Naive thymus-derived CD8-positive, alpha-beta T cell (primary cell): Measurements from ENCODE around the gene SCG2. TPM values are rescaled to one million over a fixed set of nuclear protein-coding genes. Genes with fewer than 3 reads are reported as not detected.
A peak's percentile ranks its signal among the peaks of the same experiment; 100 is the strongest.

Source experiments
- ATAC-seq, 2 donors: fragments of 150-1000 bp; cut with Tn5 transposase in 1 of 2; sonication (Bioruptor Pico), chemical (Tn5 transposase) in 1 of 2; 1 replicate in 1 of 2; 2 replicates in 1 of 2; pipeline ENCODE4 v1.10.0; 2021; ENCODE audit warnings: mild to moderate bottlenecking in 2 of 2, moderate library complexity in 2 of 2
- POLR2A ChIA-PET: fragments of 350-600 bp; sonication (Branson Sonifier 250); formaldehyde crosslinking; loops from one replicate; lab custom pipeline; 2021; ENCODE audit warnings: antibody characterized with exemption; lab: Charles Lee
- DNase-seq, 10 donors: peaks; one replicate each; pipeline versions ENCODE4 v3.0.0 to v3.0.0-alpha.2; 2020 to 2022
- H3K27ac Mint-ChIP-seq, 10 donors: one replicate each; pipeline ENCODE4 v1.8.0; 2020 to 2022; ENCODE audit warnings: mild to moderate bottlenecking in 10 of 10, mixed read lengths in 10 of 10, moderate library complexity in 4 of 10, inconsistent platforms in 1 of 10
- H3K27me3 Mint-ChIP-seq, 5 donors: one replicate each; pipeline ENCODE4 v1.8.0; 2021 to 2022; ENCODE audit warnings: mixed read lengths in 5 of 5
- H3K36me3 Mint-ChIP-seq, 3 donors: one replicate each; pipeline ENCODE4 v1.8.0; 2020 to 2022; ENCODE audit warnings: mixed read lengths in 3 of 3, mild to moderate bottlenecking in 2 of 3, inconsistent platforms in 1 of 3
- H3K4me1 Mint-ChIP-seq, 4 donors: one replicate each; pipeline ENCODE4 v1.8.0; 2021 to 2022; ENCODE audit warnings: mixed read lengths in 4 of 4
- H3K4me3 Mint-ChIP-seq, 10 donors: one replicate each; pipeline ENCODE4 v1.8.0; 2020 to 2022; ENCODE audit warnings: mild to moderate bottlenecking in 10 of 10, mixed read lengths in 10 of 10, moderate library complexity in 6 of 10, inconsistent platforms in 1 of 10
- H3K9me3 Mint-ChIP-seq, 9 donors: one replicate each; pipeline ENCODE4 v1.8.0; 2020 to 2022; ENCODE audit warnings: mixed read lengths in 9 of 9, mild to moderate bottlenecking in 3 of 9, inconsistent platforms in 1 of 9, moderate library complexity in 1 of 9
- polyA plus RNA-seq, 3 donors: library from polyadenylated mRNA; unstranded; fragments of 300-500 nt; fragmentation: Illumina TruSeq; gene quantifications; one replicate each; pipeline ENCODE4 v1.2.3, GENCODE V29; 2021
- total RNA-seq, 8 experiments: library from RNA in 2 of 8; stranded (reverse) in 2 of 8; gene quantifications; one replicate each; pipeline ENCODE4 v1.2.3 and lab custom pipeline; 2021 to 2026

SCG2 gene
- total and polyA plus RNA-seq, 5 experiments from 2014 or later: not detected

- Mint-ChIP-seq H3K9me3 (peaks cover 0 to 9% (median 2%) of the 10 kb centered on the region in 9 donors), H3K4me1 (no peaks in the 10 kb centered on the region), H3K27ac (no peak overlapping the region), H3K4me3 (no peak overlapping the region), H3K27me3 (peaks cover 0 to 15% (median 6%) of the 10 kb centered on the region in 5 donors), H3K36me3 (peaks cover 0 to 4% (median 0%) of the 10 kb centered on the region in 3 donors)
- POLR2A ChIA-PET: no interaction called here
- DNase-seq (no peak), ATAC-seq (no peak)
Measured at GRCh38 chr2:223588251-223588650, 13.9 kb downstream of the SCG2 start.

DNA sequence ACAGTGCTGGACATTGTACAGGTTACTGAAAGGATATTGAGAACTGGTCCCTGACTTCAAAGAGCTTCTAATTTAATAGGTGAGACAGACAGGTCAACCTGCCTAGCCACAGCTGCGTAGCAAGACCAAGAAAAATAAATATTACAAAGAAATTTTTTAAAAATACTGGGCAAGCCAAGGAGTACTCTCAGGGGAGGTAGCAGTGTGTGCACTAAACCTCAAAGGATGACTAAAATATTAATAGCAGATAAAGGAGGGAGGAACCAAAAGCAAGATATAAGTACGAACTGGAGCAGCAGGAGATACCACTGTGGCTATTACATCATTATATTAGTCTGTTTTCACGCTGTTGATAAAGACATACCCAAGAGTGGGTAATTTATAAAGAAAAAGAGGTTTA is 14.9 kb downstream of the SCG2 start:
- Mint-ChIP-seq H3K9me3 (peaks cover 0 to 3% (median 0%) of the 10 kb centered on the region in 9 donors), H3K4me3 (no peak overlapping the region), H3K27ac (no peak overlapping the region), H3K36me3 (no peaks in the 10 kb centered on the region), H3K27me3 (peaks cover 2 to 13% (median 3%) of the 10 kb centered on the region in 5 donors), H3K4me1 (no peaks in the 10 kb centered on the region)
- ATAC-seq (no peak), DNase-seq (no peak)
- POLR2A ChIA-PET: no interaction called here

GRCh38 chr2:223586261-223586660 is 15.9 kb downstream of the SCG2 start:
- Mint-ChIP-seq H3K27ac (no peak overlapping the region), H3K36me3 (no peaks in the 10 kb centered on the region), H3K9me3 (peaks cover 0 to 3% (median 0%) of the 10 kb centered on the region in 9 donors), H3K27me3 (peaks cover 3 to 18% (median 7%) of the 10 kb centered on the region in 5 donors), H3K4me1 (no peaks in the 10 kb centered on the region), H3K4me3 (no peak overlapping the region)
- POLR2A ChIA-PET: no interaction called here
- no peak for ATAC-seq
- no peak for DNase-seq

- POLR2A ChIA-PET: no interaction called here
- no peak overlapping the region for H3K4me3 Mint-ChIP-seq
Measured at GRCh38 chr2:223585666-223586065, 16.5 kb downstream of the SCG2 start.

DNA sequence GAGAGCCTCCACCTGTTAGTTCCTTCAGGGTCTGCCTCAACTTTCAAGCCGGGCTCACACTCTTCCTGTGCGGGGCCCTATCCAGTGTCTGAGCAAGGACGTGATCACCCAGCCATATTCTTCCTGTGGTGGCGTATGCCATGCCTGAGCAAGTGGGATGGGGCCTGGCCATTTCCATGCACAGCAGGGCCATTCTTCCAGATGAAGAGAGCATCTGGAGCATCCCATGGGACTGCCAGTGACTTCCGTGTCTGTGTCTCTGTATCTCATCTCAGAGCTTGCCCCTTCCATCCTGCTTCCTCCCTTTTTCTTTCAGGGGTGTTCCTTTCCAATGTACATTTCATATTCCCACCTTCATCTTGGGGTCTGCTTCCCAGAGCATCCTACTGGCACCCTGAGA is 20.2 kb downstream of the SCG2 start:
- Mint-ChIP-seq H3K4me1 (peaks cover 0 to 2% (median 0%) of the 10 kb centered on the region in 4 donors), H3K36me3 (no peaks in the 10 kb centered on the region), H3K9me3 (peaks cover 0 to 3% (median 0%) of the 10 kb centered on the region in 9 donors), H3K27me3 (peaks cover 3 to 22% (median 6%) of the 10 kb centered on the region in 5 donors), H3K4me3 (no peak overlapping the region), H3K27ac (peak overlapping the region in 1 of 10 donors; percentile 45)
- POLR2A ChIA-PET: no interaction called here
- no peak for ATAC-seq
- no peak for DNase-seq

More at GRCh38 chr2:223585666-223586065, 16.5 kb downstream of the SCG2 start:
- no peak overlapping the region for H3K27ac Mint-ChIP-seq
- H3K9me3 Mint-ChIP-seq: peaks cover 0 to 3% (median 0%) of the 10 kb centered on the region in 9 donors
- DNase-seq (no peak), ATAC-seq (no peak)
- H3K4me1 Mint-ChIP-seq: no peaks in the 10 kb centered on the region
- H3K36me3 Mint-ChIP-seq: no peaks in the 10 kb centered on the region
- H3K27me3 Mint-ChIP-seq: peaks cover 3 to 18% (median 7%) of the 10 kb centered on the region in 5 donors

DNA sequence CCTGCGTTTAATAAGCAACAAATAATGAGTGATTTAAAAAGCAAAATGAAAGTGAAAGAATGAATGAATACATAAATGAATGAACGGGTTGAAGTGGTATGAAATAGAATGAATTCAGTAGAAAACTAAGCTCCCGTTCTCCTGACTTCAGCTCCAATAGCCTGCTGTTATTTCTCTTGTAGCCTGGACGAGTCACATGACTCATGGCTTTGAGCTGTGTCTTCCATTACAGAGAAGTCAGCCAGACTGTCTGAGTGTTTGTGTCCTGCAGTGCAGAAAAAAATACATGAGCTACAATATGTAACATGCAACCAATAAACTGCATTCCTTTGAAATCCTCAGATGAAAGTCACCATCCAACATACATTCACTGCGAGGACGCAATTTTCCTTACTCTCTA is 21.2 kb downstream of the SCG2 start:
- DNase-seq: no peak
- H3K4me3 Mint-ChIP-seq: no peak overlapping the region
- peaks cover 3 to 22% (median 6%) of the 10 kb centered on the region in 5 donors for H3K27me3 Mint-ChIP-seq

DNA sequence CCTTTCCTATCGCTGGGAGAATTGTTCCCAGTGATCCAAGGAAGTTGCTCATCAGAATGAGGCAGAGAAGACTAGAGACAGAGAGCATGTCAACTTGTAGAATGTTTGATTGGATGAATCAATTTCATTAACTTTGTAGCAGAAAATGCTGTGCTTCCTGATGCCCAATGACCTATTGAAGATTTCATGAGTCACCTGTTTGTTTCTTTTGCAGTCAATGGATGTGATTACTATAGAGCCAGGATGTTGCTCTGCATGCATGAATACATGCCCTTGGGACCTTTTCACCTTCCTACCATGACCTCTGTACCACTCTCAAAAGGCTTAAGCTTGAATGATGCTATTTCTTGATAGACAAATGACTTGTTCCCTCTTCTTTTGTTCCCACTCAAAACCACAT is 23.3 kb downstream of the SCG2 start:
- POLR2A ChIA-PET: no interaction called here
- H3K4me1 Mint-ChIP-seq: peaks cover 0 to 2% (median 0%) of the 10 kb centered on the region in 4 donors
- H3K4me3 Mint-ChIP-seq: no peak overlapping the region
- DNase-seq (no peak), ATAC-seq (no peak)
- no peaks in the 10 kb centered on the region for H3K36me3 Mint-ChIP-seq
- H3K27ac Mint-ChIP-seq: no peak overlapping the region
- H3K27me3 Mint-ChIP-seq: peaks cover 2 to 11% (median 3%) of the 10 kb centered on the region in 5 donors
- peaks cover 0 to 3% (median 0%) of the 10 kb centered on the region in 9 donors for H3K9me3 Mint-ChIP-seq

More for the DNA sequence above, 21.2 kb downstream of the SCG2 start:
- Mint-ChIP-seq H3K4me1 (peaks cover 0 to 2% (median 0%) of the 10 kb centered on the region in 4 donors), H3K27ac (no peak overlapping the region), H3K9me3 (peaks cover 0 to 3% (median 0%) of the 10 kb centered on the region in 9 donors), H3K36me3 (no peaks in the 10 kb centered on the region)
- POLR2A ChIA-PET: no interaction called here
- ATAC-seq: no peak

- H3K27ac Mint-ChIP-seq: no peak overlapping the region
- no peak for DNase-seq
Measured at GRCh38 chr2:223576873-223577272, 25.3 kb downstream of the SCG2 start.

DNA sequence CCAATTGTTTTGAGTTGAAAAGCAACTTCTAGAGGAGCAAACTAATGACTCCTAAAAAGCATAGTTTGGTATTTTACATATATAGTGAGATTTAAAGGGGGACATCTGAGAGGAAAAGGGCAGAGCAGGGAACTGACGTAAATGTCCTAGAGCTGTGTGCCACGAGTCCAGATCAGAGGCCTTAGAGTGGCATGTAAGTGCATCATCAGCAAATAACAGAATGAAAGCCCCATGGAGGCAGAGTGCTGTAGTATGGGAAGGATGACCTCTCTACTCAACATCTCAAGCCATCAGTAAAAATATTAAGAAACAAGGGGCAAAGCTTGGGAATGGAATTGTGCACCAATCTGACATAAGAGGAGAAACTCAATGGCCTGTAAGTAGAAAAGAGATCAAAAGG is 31.4 kb downstream of the SCG2 start:
- no peaks in the 10 kb centered on the region for H3K36me3 Mint-ChIP-seq
- POLR2A ChIA-PET: no interaction called here
- ATAC-seq (no peak), DNase-seq (no peak)
- no peak overlapping the region for H3K4me3 Mint-ChIP-seq
- H3K27ac Mint-ChIP-seq: no peak overlapping the region
- H3K27me3 Mint-ChIP-seq: peaks cover 8 to 18% (median 9%) of the 10 kb centered on the region in 5 donors
- peaks cover 0 to 7% (median 0%) of the 10 kb centered on the region in 9 donors for H3K9me3 Mint-ChIP-seq
- no peaks in the 10 kb centered on the region for H3K4me1 Mint-ChIP-seq

More at GRCh38 chr2:223576873-223577272, 25.3 kb downstream of the SCG2 start:
- H3K4me1 Mint-ChIP-seq: peaks cover 0 to 2% (median 0%) of the 10 kb centered on the region in 4 donors
- ATAC-seq: no peak
- peaks cover 0 to 4% (median 0%) of the 10 kb centered on the region in 5 donors for H3K27me3 Mint-ChIP-seq
- H3K36me3 Mint-ChIP-seq: no peaks in the 10 kb centered on the region
- no peaks in the 10 kb centered on the region for H3K9me3 Mint-ChIP-seq
- POLR2A ChIA-PET: no interaction called here
- no peak overlapping the region for H3K4me3 Mint-ChIP-seq

DNA sequence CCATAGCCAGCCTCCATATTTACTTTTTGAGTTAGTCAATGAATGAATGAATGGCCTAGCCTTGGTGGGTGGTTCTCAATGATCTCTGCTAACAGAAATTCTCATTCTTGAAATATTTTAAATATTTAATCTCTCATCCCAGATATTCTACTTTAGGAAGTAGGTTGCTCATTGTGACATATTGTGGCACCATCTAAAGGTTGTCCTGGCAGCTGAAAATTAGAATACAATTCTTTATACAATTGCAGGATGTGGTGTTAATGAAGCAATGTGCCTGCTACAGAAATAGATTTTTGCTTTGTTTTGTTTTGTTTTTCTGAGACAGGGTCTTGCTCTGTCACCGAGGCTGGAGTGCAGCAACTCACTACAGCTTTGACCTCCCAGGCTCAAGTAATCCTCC is 35.8 kb downstream of the SCG2 start:
- ATAC-seq (no peak), DNase-seq (no peak)
- POLR2A ChIA-PET: no interaction called here
- H3K27me3 Mint-ChIP-seq: peaks cover 8 to 18% (median 8%) of the 10 kb centered on the region in 5 donors
- H3K4me3 Mint-ChIP-seq: no peak overlapping the region
- peaks cover 0 to 10% (median 0%) of the 10 kb centered on the region in 9 donors for H3K9me3 Mint-ChIP-seq
- H3K27ac Mint-ChIP-seq: no peak overlapping the region
- no peaks in the 10 kb centered on the region for H3K4me1 Mint-ChIP-seq
- no peaks in the 10 kb centered on the region for H3K36me3 Mint-ChIP-seq

DNA sequence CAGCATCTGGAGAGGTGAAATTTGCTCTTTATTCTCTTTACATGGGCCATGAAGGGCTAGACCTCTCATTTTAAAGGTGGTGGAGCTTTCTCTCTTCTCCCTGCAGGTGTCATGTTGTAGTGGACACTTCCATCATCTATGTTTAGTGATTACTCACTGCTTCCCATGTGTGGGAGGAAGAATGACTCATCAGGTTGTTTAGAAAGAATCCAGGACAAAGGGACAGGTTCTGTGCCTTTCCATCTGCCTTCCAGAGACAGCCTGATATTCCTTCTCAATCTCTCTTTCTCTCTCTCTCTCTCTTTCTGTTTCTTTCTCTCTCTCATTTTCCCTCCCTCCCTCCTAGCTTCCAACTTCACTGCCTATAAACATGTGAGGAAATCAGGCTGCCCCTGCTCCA is 38.7 kb downstream of the SCG2 start:
- Mint-ChIP-seq H3K27ac (no peak overlapping the region), H3K9me3 (peaks cover 0 to 10% (median 0%) of the 10 kb centered on the region in 9 donors), H3K4me1 (no peaks in the 10 kb centered on the region), H3K27me3 (peaks cover 0 to 5% (median 4%) of the 10 kb centered on the region in 5 donors), H3K4me3 (no peak overlapping the region), H3K36me3 (no peaks in the 10 kb centered on the region)
- DNase-seq (no peak), ATAC-seq (no peak)
- POLR2A ChIA-PET: no interaction called here

GRCh38 chr2:223562078-223562477 is 40.1 kb downstream of the SCG2 start:
- DNase-seq (no peak), ATAC-seq (no peak)
- peaks cover 0 to 6% (median 3%) of the 10 kb centered on the region in 5 donors for H3K27me3 Mint-ChIP-seq
- no peaks in the 10 kb centered on the region for H3K4me1 Mint-ChIP-seq
- no peak overlapping the region for H3K4me3 Mint-ChIP-seq
- H3K27ac Mint-ChIP-seq: no peak overlapping the region
- POLR2A ChIA-PET: no interaction called here
- H3K36me3 Mint-ChIP-seq: no peaks in the 10 kb centered on the region
- peaks cover 0 to 10% (median 0%) of the 10 kb centered on the region in 9 donors for H3K9me3 Mint-ChIP-seq

DNA sequence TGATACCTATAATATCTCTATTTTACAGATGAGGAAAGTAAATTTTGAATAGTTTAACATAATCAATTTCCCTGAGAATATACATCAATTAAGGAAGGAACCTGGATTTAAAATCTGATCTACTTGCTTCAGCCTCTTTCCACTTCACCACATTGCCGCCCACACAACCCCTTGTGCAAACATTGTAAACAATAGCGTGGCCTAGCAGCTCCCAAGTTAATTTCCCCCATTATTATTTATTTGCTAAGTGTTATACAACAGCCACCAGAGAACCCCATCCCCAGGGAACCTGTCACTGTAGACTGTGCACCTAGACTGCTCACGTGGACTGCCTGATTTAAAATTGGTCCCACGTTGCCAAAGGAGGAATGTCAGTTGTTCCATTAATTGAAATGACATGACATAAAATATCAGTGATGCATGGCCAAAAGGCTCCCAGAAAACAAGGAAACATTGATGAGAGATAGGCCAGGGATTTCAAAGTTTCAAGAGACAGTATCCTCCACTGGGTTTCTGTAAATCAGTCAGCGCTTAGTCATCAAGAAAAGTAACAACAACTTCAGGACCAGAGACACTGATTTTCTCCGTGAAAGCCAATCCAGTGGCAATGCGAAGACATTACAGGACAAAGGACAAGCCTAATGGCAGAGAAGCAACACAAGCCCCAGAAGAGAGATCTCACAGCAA is 41.3 kb downstream of the SCG2 start:
- no peaks in the 10 kb centered on the region for H3K4me1 Mint-ChIP-seq
- DNase-seq: no peak
- no peaks in the 10 kb centered on the region for H3K36me3 Mint-ChIP-seq
- ATAC-seq: no peak
- no peak overlapping the region for H3K4me3 Mint-ChIP-seq
- no peak overlapping the region for H3K27ac Mint-ChIP-seq
- peaks cover 0 to 4% (median 0%) of the 10 kb centered on the region in 9 donors for H3K9me3 Mint-ChIP-seq
- POLR2A ChIA-PET: no interaction called here
- peaks cover 0 to 5% (median 2%) of the 10 kb centered on the region in 5 donors for H3K27me3 Mint-ChIP-seq
